ENCODE data around the gene TRPV2.
"Not testable (repeated sequence)": the region's sequence is repeated elsewhere in the genome, so short reads cannot be mapped to it uniquely, and the experiment has no call there.

TRPV2 gene, protein sequence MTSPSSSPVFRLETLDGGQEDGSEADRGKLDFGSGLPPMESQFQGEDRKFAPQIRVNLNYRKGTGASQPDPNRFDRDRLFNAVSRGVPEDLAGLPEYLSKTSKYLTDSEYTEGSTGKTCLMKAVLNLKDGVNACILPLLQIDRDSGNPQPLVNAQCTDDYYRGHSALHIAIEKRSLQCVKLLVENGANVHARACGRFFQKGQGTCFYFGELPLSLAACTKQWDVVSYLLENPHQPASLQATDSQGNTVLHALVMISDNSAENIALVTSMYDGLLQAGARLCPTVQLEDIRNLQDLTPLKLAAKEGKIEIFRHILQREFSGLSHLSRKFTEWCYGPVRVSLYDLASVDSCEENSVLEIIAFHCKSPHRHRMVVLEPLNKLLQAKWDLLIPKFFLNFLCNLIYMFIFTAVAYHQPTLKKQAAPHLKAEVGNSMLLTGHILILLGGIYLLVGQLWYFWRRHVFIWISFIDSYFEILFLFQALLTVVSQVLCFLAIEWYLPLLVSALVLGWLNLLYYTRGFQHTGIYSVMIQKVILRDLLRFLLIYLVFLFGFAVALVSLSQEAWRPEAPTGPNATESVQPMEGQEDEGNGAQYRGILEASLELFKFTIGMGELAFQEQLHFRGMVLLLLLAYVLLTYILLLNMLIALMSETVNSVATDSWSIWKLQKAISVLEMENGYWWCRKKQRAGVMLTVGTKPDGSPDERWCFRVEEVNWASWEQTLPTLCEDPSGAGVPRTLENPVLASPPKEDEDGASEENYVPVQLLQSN

GRCh38 chr17:16415031-16415924 is at the start of gene TRPV2:
Gene TRPV2 (plus strand): TSS chr17:16415571. CDS start chr17:16417669, 2,098 bp downstream.
- peak; percentile 31 for DNase-seq

- DNase-seq = peak; percentile 30
Measured at GRCh38 chr17:16371742-16372141, 43.6 kb upstream of the TRPV2 start.

- no peak for DNase-seq
Measured at GRCh38 chr17:16374146-16374938, 41.0 kb upstream of the TRPV2 start.

GRCh38 chr17:16377941-16378341 is 37.4 kb upstream of the TRPV2 start:
- DNase-seq = no peak

DNA sequence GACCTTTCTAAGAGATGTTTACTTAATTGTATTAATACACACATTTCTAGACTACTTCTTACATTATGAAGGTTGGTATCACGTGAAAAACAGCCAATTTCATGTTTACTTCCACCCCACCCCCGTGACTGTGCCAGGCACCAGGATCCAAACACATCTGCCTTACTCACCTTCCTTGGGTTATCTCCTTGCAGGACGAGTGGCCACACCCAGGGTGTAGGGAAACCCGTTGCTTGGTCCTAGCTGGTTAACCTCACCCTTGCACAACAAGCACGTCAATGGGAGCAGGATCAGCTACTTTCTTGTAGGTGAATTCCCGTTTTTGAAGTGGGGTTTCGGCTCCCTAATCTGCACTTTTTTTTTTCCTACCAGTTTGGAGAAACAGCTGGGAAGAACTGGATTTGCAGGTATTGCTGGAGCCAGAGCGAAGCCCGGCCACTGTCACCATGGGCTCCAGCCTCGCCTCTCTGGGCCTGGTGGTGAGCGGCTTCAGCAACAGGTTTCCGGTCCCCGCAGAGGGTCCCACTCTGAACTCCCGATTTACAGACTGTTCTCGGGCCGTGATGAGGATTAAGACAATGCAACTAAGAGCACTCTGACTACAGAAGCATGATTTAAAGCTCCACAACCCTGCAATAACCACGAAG is 36.6 kb upstream of the TRPV2 start:
- peak; percentile 1 for DNase-seq

- DNase-seq = no peak
Measured at GRCh38 chr17:16379654-16380053, 35.7 kb upstream of the TRPV2 start.

- peak; percentile 96 for DNase-seq
Measured at GRCh38 chr17:16380640-16381495, 34.5 kb upstream of the TRPV2 start, which contains the start of gene UBB. Gene UBB (plus strand): TSS chr17:16381091. CDS start chr17:16381908, 817 bp downstream.

- peak; percentile 35 for DNase-seq
Measured at GRCh38 chr17:16381496-16381820, 33.9 kb upstream of the TRPV2 start.

DNA sequence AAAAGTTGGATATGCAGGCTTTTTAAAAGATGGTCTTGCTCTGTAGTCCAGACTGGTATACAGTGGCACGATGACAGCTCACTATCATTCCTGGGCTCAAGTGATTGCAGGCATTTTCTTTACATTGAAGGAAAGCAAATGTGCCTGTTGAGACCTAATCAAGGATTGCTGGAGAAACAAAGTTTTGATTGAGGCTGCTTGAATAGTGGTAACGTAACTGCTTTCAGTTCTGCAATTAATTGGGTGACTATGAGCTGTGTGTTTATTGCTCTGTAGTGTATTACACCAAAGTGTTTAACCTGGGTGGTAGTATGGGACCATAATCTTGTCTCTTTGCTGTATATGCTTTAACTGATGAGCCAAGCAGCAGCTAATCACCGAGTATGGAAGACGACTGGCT is 32.2 kb upstream of the TRPV2 start:
- DNase-seq = no peak

DNA sequence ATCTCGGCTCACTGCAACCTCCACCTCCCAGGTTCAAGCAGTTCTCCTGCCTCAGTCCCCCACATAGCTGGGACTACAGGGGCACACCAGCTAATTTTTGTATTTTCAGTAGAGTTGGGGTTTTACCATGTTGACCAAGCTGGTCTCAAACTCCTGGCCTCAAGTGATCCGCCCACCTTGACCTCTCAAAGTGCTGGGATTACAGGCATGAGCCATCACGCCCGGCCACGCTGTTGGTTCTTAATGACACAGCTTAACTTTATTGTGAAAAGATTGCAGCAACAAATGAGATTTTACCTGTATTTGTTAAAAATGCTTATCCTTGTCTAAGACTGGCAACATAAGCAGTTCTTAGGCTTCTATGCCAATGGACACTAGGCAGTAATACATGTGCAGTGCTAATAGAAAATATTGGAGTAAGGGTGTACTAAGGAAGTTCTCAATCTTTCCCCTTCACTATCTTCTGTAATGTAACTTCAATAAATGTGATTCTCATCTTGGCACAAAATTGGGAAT is 31.5 kb upstream of the TRPV2 start:
- DNase-seq = no peak

- DNase-seq = no peak
Measured at GRCh38 chr17:16384557-16384956, 30.8 kb upstream of the TRPV2 start.

DNA sequence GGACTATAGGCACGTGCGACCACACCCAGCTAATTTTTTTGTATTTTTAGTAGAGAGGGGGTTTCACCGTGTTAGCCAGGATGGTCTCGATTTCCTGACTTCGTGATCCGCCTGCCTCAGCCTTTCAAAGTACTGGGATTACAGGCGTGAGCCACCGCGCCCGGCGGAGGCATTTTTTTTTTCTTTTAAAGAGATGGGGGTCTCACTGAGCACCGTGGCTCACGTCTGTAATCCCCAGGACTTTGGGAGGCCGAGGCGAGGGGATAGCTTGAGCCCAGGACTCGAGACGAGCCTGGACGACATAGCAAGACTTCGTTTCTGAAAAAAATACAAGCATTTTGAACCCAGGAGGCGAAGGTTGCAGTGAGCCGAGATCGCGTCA is 29.3 kb upstream of the TRPV2 start:
- DNase-seq = not testable (repeated sequence)

GRCh38 chr17:16391451-16391850 is 23.9 kb upstream of the TRPV2 start:
- DNase-seq = no peak

- not testable (repeated sequence) for DNase-seq
Measured at GRCh38 chr17:16392491-16392890, 22.9 kb upstream of the TRPV2 start.

GRCh38 chr17:16395887-16396286 is 19.5 kb upstream of the TRPV2 start:
- not testable (repeated sequence) for DNase-seq

DNA sequence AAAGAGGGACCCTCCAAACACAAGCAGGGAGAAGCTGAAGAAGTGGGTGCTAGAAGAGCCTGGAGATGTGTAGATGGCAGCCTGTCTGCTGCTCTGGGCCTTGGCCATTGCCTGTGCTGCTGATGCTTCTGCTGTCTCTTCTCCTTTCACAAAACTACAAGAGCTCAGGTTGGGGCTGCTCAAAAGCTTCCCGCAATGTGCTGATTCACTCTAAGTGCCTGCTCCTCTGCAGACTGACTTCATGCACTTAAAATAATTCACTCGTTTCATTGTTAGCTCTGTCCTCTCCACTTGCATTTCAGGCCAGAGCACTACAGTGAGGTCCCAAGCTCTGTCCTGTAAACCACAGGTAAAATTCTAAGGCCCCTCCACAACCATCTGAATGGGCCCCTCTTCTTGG is 18.7 kb upstream of the TRPV2 start:
- DNase-seq = not testable (repeated sequence)

- DNase-seq = peak; percentile 40
Measured at GRCh38 chr17:16398270-16399267, 16.8 kb upstream of the TRPV2 start.

- DNase-seq = not testable (repeated sequence)
Measured at GRCh38 chr17:16403847-16404246, 11.5 kb upstream of the TRPV2 start.
